ENCODE results near the gene ZPR1.

DNA sequence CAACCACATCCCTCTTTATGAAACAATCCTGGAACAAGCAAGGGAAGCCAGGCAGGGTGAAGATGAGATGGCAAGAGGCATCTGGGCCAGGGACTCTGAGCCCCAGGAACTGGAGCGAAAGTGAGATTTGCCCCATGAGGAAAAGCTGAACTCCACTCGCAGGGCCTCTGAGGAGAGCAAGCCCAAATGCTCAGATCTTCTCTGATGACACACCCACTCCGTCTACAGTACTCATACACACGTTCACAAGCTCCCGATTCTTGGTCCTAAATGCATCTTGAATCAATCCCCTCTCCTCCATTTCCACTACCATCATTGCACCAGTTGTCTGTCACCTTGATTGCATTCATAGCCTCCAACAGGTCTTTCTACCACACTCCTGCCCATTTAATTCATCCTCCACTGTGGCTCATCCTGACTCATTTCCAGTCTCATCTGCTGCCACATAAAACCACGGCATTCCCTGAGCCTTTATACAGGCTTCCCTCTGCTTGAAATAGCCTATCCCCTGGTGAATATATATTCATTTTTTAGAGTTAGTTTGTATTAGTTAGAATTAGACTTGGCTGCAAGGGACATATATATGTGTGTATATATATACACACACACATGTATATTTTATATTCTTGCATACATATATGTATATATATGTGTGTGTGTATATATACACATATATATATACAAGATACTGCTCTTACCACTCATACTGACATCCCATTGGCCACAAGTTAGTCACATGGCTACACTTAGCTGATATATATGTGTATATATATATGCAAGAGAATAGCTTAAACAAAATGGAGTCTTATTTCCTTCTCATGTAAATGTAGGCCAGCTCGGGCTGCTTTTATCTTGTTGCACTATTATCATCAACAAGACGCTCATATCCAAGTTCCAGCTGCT is 5.3 kb upstream of the ZPR1 start:
- TF ChIP-seq, protein P1, sequence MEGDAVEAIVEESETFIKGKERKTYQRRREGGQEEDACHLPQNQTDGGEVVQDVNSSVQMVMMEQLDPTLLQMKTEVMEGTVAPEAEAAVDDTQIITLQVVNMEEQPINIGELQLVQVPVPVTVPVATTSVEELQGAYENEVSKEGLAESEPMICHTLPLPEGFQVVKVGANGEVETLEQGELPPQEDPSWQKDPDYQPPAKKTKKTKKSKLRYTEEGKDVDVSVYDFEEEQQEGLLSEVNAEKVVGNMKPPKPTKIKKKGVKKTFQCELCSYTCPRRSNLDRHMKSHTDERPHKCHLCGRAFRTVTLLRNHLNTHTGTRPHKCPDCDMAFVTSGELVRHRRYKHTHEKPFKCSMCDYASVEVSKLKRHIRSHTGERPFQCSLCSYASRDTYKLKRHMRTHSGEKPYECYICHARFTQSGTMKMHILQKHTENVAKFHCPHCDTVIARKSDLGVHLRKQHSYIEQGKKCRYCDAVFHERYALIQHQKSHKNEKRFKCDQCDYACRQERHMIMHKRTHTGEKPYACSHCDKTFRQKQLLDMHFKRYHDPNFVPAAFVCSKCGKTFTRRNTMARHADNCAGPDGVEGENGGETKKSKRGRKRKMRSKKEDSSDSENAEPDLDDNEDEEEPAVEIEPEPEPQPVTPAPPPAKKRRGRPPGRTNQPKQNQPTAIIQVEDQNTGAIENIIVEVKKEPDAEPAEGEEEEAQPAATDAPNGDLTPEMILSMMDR (IDR thresholded peaks at IDR 0.05), result no peak
- no peak for TF ChIP-seq POLR2A (IDR thresholded peaks at IDR 0.05)
